Kidney epithelial cell (primary cell): ENCODE results near the gene ERN1. TPM values are rescaled to one million over a fixed set of nuclear protein-coding genes. Genes with fewer than 3 reads are reported as not detected.
A peak's percentile ranks its signal among the peaks of the same experiment; 100 is the strongest.

Experiments used
- DNase-seq: peaks from one replicate; pipeline ENCODE4 v3.0.0-alpha.2; 2010; ENCODE audit warnings: low read depth
- H3K27me3 ChIP-seq: 2 replicates; pipeline ENCODE4 v1.6.0; 2011; ENCODE audit warnings: low read length; ENCODE audit not compliant: control insufficient read depth, insufficient read depth
- H3K36me3 ChIP-seq: 2 replicates; pipeline ENCODE4 v1.5.1; 2011; ENCODE audit warnings: low read length; ENCODE audit not compliant: control insufficient read depth, insufficient read depth
- H3K4me3 ChIP-seq: 2 replicates; pipeline ENCODE4 v1.5.1; 2011; ENCODE audit warnings: low read depth, mild to moderate bottlenecking, control low read depth, low read length
- total RNA-seq: library from RNA; depleted of rRNA; stranded (reverse); fragments of >200 nt; gene quantifications from 2 replicates; pipeline ENCODE4 v1.2.3, GENCODE V29; 2015
- TF ChIP-seq, protein P1 (sequence below): IDR thresholded peaks from 2 replicates; pipeline ENCODE4 v1.5.1; 2011; ENCODE audit warnings: mild to moderate bottlenecking, moderate library complexity, low read length, control low read depth, inconsistent platforms; ENCODE audit not compliant: insufficient read depth, poor library complexity, severe bottlenecking

The ERN1 gene
- total RNA-seq, 1 donor from 2014 or later = 19.6 TPM

DNA sequence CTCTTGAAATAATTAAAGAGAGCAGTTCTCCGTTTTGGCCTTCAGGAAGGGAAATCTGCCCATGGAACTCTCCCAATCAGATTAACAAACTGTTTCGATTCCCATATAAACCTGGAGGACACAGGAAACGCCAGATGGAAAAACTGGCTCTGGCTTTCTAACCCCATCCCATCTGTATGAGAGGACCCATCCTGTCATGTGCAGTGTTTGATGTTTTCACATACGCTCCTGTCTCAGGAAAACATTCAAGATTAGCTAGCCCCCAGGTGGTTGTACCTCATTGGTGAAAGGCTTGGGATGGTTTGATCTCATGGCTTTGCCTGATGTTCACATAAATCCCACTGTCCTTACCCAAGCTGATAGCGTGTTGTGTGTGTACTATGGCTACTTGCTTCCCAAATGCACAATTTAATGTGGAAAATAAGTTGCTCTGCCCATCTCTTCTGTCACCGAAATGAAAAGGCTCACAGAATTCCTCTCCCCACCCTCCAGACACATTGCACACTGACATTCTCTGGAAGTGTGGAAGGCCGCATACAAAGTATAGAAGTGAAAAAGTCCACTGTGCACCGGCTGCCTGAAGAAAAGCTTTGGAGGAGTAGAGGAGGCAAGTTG, 18.2 kb upstream of the ERN1 start:
- H3K27me3 ChIP-seq = no peaks in the 10 kb centered on the region
- TF ChIP-seq, protein P1, sequence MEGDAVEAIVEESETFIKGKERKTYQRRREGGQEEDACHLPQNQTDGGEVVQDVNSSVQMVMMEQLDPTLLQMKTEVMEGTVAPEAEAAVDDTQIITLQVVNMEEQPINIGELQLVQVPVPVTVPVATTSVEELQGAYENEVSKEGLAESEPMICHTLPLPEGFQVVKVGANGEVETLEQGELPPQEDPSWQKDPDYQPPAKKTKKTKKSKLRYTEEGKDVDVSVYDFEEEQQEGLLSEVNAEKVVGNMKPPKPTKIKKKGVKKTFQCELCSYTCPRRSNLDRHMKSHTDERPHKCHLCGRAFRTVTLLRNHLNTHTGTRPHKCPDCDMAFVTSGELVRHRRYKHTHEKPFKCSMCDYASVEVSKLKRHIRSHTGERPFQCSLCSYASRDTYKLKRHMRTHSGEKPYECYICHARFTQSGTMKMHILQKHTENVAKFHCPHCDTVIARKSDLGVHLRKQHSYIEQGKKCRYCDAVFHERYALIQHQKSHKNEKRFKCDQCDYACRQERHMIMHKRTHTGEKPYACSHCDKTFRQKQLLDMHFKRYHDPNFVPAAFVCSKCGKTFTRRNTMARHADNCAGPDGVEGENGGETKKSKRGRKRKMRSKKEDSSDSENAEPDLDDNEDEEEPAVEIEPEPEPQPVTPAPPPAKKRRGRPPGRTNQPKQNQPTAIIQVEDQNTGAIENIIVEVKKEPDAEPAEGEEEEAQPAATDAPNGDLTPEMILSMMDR = no peak
- DNase-seq = no peak
- no peak overlapping the region for H3K4me3 ChIP-seq
- H3K36me3 ChIP-seq = no peaks in the 10 kb centered on the region

DNA sequence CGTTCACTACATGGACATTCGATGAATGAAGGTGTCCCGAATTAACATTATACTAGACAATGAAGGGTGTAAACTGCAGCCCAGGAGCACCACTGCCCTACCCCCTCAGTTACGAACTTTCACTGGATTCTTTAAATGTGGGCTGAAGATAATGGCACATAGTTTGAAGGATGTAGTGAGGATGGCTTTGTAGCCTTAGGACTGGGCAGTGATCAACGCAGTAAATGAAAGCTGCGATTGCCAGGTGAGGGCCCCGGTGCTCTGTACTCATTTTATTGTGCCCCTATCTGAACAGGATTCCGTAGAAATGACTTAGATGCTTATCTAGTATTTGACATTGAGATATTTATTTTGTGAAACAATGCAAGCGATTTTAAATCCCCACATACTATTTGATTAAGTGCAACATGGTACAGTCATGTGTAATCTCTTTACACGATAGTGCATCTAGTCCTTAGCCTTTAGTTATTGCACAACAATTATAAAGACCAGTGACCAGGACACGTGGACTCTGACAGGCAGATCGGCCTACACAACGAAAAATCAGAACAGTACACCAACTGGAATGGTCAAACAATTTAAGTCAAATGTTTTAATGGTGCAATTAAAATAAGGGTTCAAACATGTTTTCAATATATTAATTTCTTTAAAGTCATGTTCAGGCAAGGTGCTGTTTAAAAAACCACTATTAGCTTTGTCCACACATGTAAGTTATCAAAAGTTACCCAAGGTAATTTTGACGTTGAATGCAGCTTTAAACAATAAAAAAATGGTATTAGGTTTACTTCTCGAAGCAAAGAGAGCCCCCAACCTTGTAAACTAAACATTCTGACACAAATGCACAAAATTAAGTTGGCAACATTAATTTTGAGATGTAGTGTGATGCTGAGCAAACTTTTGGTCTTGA, 17.4 kb upstream of the ERN1 start:
- DNase-seq = no peak
- TF ChIP-seq, protein P1 = no peak
- peak overlapping the region; percentile 91 for H3K4me3 ChIP-seq
- H3K36me3 ChIP-seq = no peaks in the 10 kb centered on the region
- H3K27me3 ChIP-seq = no peaks in the 10 kb centered on the region

DNA sequence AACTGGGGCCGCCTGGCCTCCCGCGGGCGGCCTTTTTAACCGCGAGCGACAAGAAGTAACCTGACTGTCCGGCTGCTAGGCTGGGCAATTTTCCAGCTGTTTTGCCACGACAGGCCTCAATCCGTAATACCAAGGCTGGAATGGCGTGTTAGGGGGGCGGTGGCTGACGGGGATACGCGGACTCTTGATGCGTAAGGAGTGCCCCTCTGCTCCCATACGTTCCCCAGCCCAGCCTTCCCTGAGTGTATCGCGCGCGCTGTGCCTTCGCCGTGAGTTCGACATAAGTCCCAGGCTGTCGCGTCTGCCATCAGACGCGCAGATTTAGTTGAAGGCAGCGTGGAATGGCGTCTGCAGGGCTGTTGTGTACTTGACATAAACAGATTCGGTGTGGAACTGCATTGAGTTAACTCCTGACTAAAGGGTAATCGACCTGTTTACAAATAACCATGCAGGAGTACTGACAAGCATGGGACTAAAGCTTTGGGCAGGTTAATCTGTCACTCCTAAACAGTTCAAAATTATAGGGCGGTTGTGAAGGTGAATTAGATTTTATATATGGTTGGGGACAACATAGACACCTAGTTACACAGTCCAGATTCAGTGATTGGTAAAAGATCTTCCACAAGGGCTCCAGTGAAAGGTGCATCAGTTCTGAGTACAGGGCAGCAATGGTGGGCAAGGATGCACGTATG, 16.6 kb upstream of the ERN1 start:
- Histone ChIP-seq H3K27me3 (no peaks in the 10 kb centered on the region), H3K36me3 (no peaks in the 10 kb centered on the region), H3K4me3 (peak overlapping the region; percentile 91)
- TF ChIP-seq, protein P1 = no peak
- DNase-seq = no peak

DNA sequence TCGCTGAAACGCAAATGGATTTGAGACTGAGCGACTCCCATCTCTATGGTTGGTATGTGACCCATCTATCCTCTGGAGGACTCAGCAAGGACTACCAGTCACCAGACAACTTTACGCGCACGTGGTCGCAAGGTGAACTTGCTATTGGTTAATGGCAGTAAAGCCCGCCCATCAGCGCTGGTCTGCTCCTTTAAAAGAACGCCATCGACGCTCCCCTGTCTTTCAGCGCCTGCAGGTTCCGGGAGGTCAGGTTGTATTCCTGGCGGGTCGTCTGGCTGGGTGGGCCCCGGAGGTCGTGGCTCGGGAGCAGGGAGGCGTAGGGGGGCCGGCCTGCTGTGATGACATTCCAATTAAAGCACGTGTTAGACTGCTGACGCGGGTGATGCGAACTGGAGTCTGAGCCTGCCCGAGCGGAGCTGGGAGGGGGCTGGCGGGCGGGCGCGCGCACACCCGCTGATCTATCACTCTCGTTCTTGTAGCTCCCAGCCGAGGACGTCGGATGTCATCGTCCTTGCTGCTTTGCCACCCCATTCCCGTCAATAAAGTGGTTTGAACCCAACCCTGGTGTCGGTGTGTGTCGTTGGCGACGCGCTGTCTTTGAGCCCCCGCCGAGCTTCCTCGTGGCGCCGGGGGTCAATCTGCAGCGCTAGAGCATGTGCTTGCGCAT, 15.9 kb upstream of the ERN1 start:
- Histone ChIP-seq H3K36me3 (no peaks in the 10 kb centered on the region), H3K4me3 (peak overlapping the region; percentile 91), H3K27me3 (no peaks in the 10 kb centered on the region)
- peak; percentile 99 for DNase-seq
- TF ChIP-seq, protein P1 = no peak

DNA sequence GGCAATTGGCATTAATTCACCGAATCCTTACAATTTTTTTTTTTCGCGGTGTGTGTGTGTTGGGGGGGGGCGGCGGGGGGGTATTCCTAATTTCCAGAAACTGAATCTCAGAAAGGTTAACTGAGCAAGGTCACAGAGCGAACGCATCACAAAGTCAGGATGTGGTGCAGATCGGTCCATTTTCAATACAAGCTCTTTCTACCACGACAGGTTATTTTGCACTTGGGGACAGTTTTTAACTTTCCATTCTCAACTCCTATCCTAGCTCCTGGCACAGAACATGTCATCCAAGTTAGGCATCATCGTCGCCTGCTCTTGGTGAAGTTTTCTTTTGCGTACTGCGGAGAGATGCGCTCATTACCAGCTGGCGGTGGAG, 15.4 kb upstream of the ERN1 start:
- no peak for DNase-seq
- no peaks in the 10 kb centered on the region for H3K36me3 ChIP-seq
- no peaks in the 10 kb centered on the region for H3K27me3 ChIP-seq
- TF ChIP-seq, protein P1 = no peak
- peak overlapping the region; percentile 91 for H3K4me3 ChIP-seq
